Aorta (tissue), 5 donors: ENCODE data around the gene GADD45B. TPM values are rescaled to one million over a fixed set of nuclear protein-coding genes. Genes with fewer than 3 reads are reported as not detected.

Experiments used
- ATAC-seq: fragments of 200-7000 bp; cut with Tn5 transposase; one replicate; pipeline ENCODE4 v1.9.1; 2022; ENCODE audit warnings: moderate library complexity; ENCODE audit not compliant: low FRiP score
- DNase-seq, 2 donors: peaks; one replicate each; pipeline ENCODE4 v3.0.0-alpha.2; 2020
- H3K27ac ChIP-seq, 2 donors: one replicate each; pipeline ENCODE4 v1.5.1; 2013; ENCODE audit warnings: low read length in 2 of 2, mild to moderate bottlenecking in 2 of 2, moderate library complexity in 2 of 2, control low read depth in 1 of 2, inconsistent platforms in 1 of 2, low read depth in 1 of 2
- H3K27me3 ChIP-seq, 2 donors: one replicate each; pipeline ENCODE4 v1.6.1; 2013; ENCODE audit warnings: control low read depth in 1 of 2, low read length in 1 of 2, mild to moderate bottlenecking in 1 of 2, moderate library complexity in 1 of 2; ENCODE audit not compliant: insufficient read depth in 2 of 2, control insufficient read depth in 1 of 2
- H3K36me3 ChIP-seq, 2 donors: one replicate each; pipeline ENCODE4 v1.6.1; 2013; ENCODE audit warnings: control low read depth in 1 of 2, low read length in 1 of 2, mild to moderate bottlenecking in 1 of 2; ENCODE audit not compliant: insufficient read depth in 2 of 2, control insufficient read depth in 1 of 2
- H3K4me1 ChIP-seq, 2 donors: one replicate each; pipeline ENCODE4 v1.6.1; 2013; ENCODE audit warnings: low read length in 2 of 2, control low read depth in 1 of 2, mild to moderate bottlenecking in 1 of 2, moderate library complexity in 1 of 2; ENCODE audit not compliant: insufficient read depth in 2 of 2, control insufficient read depth in 1 of 2
- H3K4me3 ChIP-seq, 2 donors: one replicate each; pipeline ENCODE4 v1.5.1; 2013; ENCODE audit warnings: low read length in 2 of 2, control low read depth in 1 of 2, mild to moderate bottlenecking in 1 of 2
- H3K9me3 ChIP-seq: one replicate; pipeline ENCODE4 v1.6.1; 2013; ENCODE audit warnings: mild to moderate bottlenecking, low read length; ENCODE audit not compliant: control insufficient read depth
- WGBS, 2 donors: extraction: QIAGEN DNeasy Blood & Tissue Kit; methylation state at CpG; one replicate each; pipeline ENCODE4 v1.1.7; 2013; 5-methylcytosine and 5-hydroxymethylcytosine counted together
- intact Hi-C, 2 donors: fragments of 100-400 bp; cut with DNase I; formaldehyde crosslinking; loops; one replicate each; pipeline versions ENCODE4 v1.14.2 to v1.15.0; 2022
- microRNA-seq, 2 donors: library from miRNA; unstranded; fragments of <30 nt; microRNA quantifications; one replicate each; pipeline ENCODE4 v1.2.0, GENCODE V29; 2020
- polyA plus RNA-seq, 2 donors: library from polyadenylated mRNA; stranded (reverse); fragments of 200-250 nt; gene quantifications; one replicate each; pipeline ENCODE4 v1.2.3, GENCODE V29; 2013
- total RNA-seq, 2 donors: library from RNA; stranded (reverse); fragmentation: NEBNext Ultra II Directional; extraction: Animal tissue kit (Norgen Biotek cat#: 25700); gene quantifications; one replicate each; pipeline ENCODE4 v1.2.1, GENCODE V29; 2021
- donor health status: healthy with polysubstance abuse.
- donor health status: Bipolar disorder and iron deficiency.
- donor health status: DM: no; HTN: no; CAD: no.
- donor health status: DM: no; HTN: no; CAD: no.
- donor health status: DM: yes; HTN: yes; CAD: no.

Gene GADD45B
- total and polyA plus RNA-seq, 4 donors: 99.5 to 262 (median 156) TPM

- H3K4me1 ChIP-seq: no peaks in the 10 kb centered on the region
- peak overlapping the region in 1 of 2 donors; percentile 66 for H3K27ac ChIP-seq
- no peaks in the 10 kb centered on the region for H3K9me3 ChIP-seq
- ATAC-seq: peak; percentile 37
- intact Hi-C loops: no loop called here
- WGBS, 2 donors: 5% methylated on average over 20 of the region's 20 CpGs
- H3K27me3 ChIP-seq: no peaks in the 10 kb centered on the region
- H3K36me3 ChIP-seq: no peaks in the 10 kb centered on the region
- peak in 1 of 2 donors; percentile 71 for DNase-seq
- H3K4me3 ChIP-seq: no peak overlapping the region
These were observed 47.8 kb downstream of the GADD45B start for GRCh38 chr19:2523630-2524311.

DNA sequence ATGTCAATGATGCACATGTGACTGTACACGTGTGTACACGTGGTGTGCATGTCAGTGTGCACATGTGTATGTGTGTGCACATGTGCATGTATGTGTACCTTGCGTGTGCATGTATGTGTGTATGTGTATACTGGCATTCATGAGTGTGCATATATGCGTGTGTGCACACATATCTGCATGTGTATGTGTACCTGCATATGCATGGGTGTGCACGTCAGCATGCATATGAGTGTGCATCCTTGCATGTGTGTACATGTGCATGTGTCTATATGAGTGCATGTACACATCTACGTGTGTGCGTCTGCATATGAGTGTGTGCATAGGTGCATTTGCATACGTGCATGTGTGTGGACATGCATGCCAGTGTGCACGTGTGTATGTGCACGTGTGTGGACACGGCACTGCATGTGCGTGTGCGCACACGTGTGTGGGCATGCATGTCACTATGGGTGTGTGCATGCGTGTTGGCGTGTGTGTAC lies 48.5 kb downstream of the GADD45B start:
- Histone ChIP-seq H3K4me3 (no peak overlapping the region), H3K9me3 (no peaks in the 10 kb centered on the region), H3K27me3 (no peaks in the 10 kb centered on the region), H3K36me3 (no peaks in the 10 kb centered on the region), H3K4me1 (no peaks in the 10 kb centered on the region), H3K27ac (peak overlapping the region in 1 of 2 donors; percentile 66)
- intact Hi-C loops: no loop called here
- 69 to 70% methylated on average over 16 of the region's 16 CpGs for WGBS, 2 donors
- ATAC-seq: peak; percentile 4
- DNase-seq: no peak

DNA sequence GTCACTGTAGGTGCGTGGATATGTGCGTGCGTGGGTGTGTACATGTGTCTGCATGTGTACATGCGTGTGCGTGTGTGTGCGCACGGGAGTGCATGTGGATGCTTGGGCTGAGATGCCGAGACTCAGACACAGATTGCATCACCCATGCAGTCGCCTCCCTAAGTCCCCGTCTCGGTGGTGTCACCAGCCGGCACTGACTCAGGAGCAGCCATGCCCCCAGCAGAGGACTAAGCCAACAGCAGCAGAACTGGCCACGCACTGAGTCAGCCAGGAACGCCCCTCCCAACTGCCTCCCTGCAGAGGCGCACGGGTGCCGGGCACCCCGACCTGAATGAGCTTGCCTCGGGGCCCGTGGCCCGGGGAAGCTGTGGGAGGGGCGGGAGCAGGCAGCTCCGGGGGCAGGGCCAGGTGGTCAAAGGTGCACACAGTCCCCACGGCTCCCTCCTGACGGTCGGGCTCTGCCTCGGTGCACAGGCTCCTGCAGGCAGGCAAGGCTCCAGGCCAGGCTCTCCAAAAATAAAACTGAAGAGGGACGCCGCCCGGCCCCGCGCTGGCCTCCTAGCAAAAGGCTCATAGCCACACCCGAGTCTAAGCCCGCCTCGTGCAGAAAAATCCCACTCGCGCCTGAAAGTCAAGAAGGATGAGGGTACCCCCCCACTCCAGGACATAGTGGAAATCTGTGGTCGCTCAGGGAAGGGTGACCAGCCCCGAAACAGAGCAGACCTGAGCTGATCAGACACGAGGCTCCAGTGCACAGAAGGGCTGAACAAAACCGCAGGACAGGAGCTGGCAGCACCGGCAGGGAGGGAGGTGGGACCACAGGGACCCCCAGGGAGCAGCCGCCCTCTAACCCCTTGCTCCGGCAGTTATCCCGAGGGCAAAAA lies 49.2 kb downstream of the GADD45B start:
- no peaks in the 10 kb centered on the region for H3K36me3 ChIP-seq
- 16 to 18% methylated on average over 45 of the region's 45 CpGs for WGBS, 2 donors
- peak overlapping the region in 1 of 2 donors; percentile 34 for H3K27ac ChIP-seq
- intact Hi-C loops: no loop called here
- DNase-seq (peak; percentile 87 to 93), ATAC-seq (peak; percentile 82)
- no peaks in the 10 kb centered on the region for H3K4me1 ChIP-seq
- H3K9me3 ChIP-seq: no peaks in the 10 kb centered on the region
- H3K27me3 ChIP-seq: no peaks in the 10 kb centered on the region
- H3K4me3 ChIP-seq: no peak overlapping the region

GRCh38 chr19:2527171-2527570 lies 51.2 kb downstream of the GADD45B start:
- Histone ChIP-seq H3K27me3 (no peaks in the 10 kb centered on the region), H3K27ac (no peak overlapping the region), H3K4me1 (no peaks in the 10 kb centered on the region), H3K9me3 (no peaks in the 10 kb centered on the region), H3K36me3 (no peaks in the 10 kb centered on the region), H3K4me3 (no peak overlapping the region)
- intact Hi-C loops: no loop called here
- WGBS, 2 donors: 91% methylated on average over 14 of the region's 14 CpGs
- DNase-seq: no peak
- ATAC-seq: no peak

DNA sequence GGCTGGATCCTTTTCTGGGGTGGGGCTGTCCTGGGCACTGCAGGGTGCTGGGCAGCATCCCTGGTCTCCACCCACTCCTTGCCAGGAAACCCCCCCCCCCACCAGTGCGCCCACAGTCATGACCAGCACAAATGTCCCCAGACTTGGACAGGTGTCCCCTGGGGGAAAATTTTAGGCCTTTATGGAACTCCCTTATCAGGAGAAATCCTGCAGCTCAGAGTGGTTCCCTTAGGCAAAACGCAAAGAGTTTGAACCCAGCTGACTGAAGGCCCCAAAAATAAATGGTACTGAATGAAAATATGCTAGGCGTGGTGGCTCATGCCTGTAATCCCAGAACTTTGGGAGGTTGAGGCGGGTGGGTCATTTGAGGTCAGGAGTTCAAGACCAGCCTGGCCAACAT lies 51.8 kb downstream of the GADD45B start:
- H3K27me3 ChIP-seq: no peaks in the 10 kb centered on the region
- DNase-seq (no peak), ATAC-seq (no peak)
- no peaks in the 10 kb centered on the region for H3K9me3 ChIP-seq
- H3K4me1 ChIP-seq: no peaks in the 10 kb centered on the region
- no peak overlapping the region for H3K4me3 ChIP-seq
- 84 to 87% methylated on average over 4 of the region's 4 CpGs for WGBS, 2 donors
- no peak overlapping the region for H3K27ac ChIP-seq
- intact Hi-C loops: no loop called here
- no peaks in the 10 kb centered on the region for H3K36me3 ChIP-seq

Small RNAs within 50 kb of the gene (microRNA-seq; reads per million reads assigned to microRNA genes)
- 0 reads per million in 2 donors for gene MIR7108

Other genes starting within 250 kb of the GADD45B start
- gene PLEKHJ1, start 239.8 kb upstream of the GADD45B start, total RNA-seq: 10 to 100 TPM; 24.9 to 37.7 TPM
- gene PLEKHJ1, start 239.8 kb upstream of the GADD45B start, polyA plus RNA-seq: 10 to 100 TPM; 50.9 to 56.2 TPM
- gene SF3A2, start 239.3 kb upstream of the GADD45B start, total RNA-seq: 10 to 100 TPM; 56.1 to 62.2 TPM
- gene SF3A2, start 239.3 kb upstream of the GADD45B start, polyA plus RNA-seq: 10 to 100 TPM; 23.8 to 64.9 TPM
- 1 to 10 TPM; 1.5 to 1.8 TPM for gene AMH, start 226.8 kb upstream of the GADD45B start, total RNA-seq
- 1 to 10 TPM; 1.7 to 3.1 TPM for gene AMH, start 226.8 kb upstream of the GADD45B start, polyA plus RNA-seq
- gene JSRP1, start 219.7 kb upstream of the GADD45B start, total RNA-seq: under 1 TPM in 1 of 2 donors, not detected in 1; 0.42 TPM
- gene JSRP1, start 219.7 kb upstream of the GADD45B start, polyA plus RNA-seq: under 1 TPM in 1 of 2 donors, not detected in 1; 0.38 TPM
- 1 to 10 TPM in 1 of 2 donors, under 1 TPM in 1; 0.93 to 1.5 TPM for gene PEAK3, start 194.0 kb upstream of the GADD45B start, total RNA-seq
- under 1 TPM in 1 of 2 donors, not detected in 1; 0.88 TPM for gene PEAK3, start 194.0 kb upstream of the GADD45B start, polyA plus RNA-seq
- gene LINGO3, start 168.0 kb upstream of the GADD45B start, total RNA-seq: not detected
- gene LINGO3, start 168.0 kb upstream of the GADD45B start, polyA plus RNA-seq: under 1 TPM in 1 of 2 donors, not detected in 1; 0.08 TPM
- 10 to 100 TPM; 43.7 to 45.8 TPM for gene LSM7, start 147.5 kb upstream of the GADD45B start, total RNA-seq
- 100 to 1,000 TPM; 133 to 155 TPM for gene LSM7, start 147.5 kb upstream of the GADD45B start, polyA plus RNA-seq
- 10 to 100 TPM; 29.3 to 49.1 TPM for gene SPPL2B, start 147.4 kb upstream of the GADD45B start, total RNA-seq
- gene SPPL2B, start 147.4 kb upstream of the GADD45B start, polyA plus RNA-seq: 10 to 100 TPM; 13.3 to 78.1 TPM
- under 1 TPM; 0.23 to 0.27 TPM for gene TMPRSS9, start 115.9 kb upstream of the GADD45B start, total RNA-seq
- not detected for gene TMPRSS9, start 115.9 kb upstream of the GADD45B start, polyA plus RNA-seq
- 10 to 100 TPM; 27.8 to 32.7 TPM for gene TIMM13, start 48.5 kb upstream of the GADD45B start, total RNA-seq
- 10 to 100 TPM; 41.7 to 41.9 TPM for gene TIMM13, start 48.5 kb upstream of the GADD45B start, polyA plus RNA-seq
- gene LMNB2, start 19.2 kb upstream of the GADD45B start, total RNA-seq: 10 to 100 TPM; 18.0 to 19.7 TPM
- 1 to 10 TPM; 7.1 to 7.4 TPM for gene LMNB2, start 19.2 kb upstream of the GADD45B start, polyA plus RNA-seq
- gene GNG7, start 226.6 kb downstream of the GADD45B start, total RNA-seq: 1 to 10 TPM; 2.4 to 6.0 TPM
- 1 to 10 TPM in 1 of 2 donors, under 1 TPM in 1; 0.75 to 1.7 TPM for gene GNG7, start 226.6 kb downstream of the GADD45B start, polyA plus RNA-seq
- 1 to 10 TPM; 1.7 to 3.5 TPM for gene DIRAS1, start 245.2 kb downstream of the GADD45B start, total RNA-seq
- under 1 TPM in 1 of 2 donors, not detected in 1; 0.13 TPM for gene DIRAS1, start 245.2 kb downstream of the GADD45B start, polyA plus RNA-seq